GM12878 (cell line): ENCODE measurements around the gene RAMACL. TPM values are rescaled to one million over a fixed set of nuclear protein-coding genes. Genes with fewer than 3 reads are reported as not detected.

Experiments used
- ATAC-seq: fragments of 200-7000 bp; cut with Tn5 transposase; 3 replicates; pipeline ENCODE4 v1.9.1; 2020; ENCODE audit warnings: mild to moderate bottlenecking, moderate library complexity
- BruUV-seq: library from RNA; stranded (reverse); fragments of 400-500 nt; replicated peaks from 2 replicates; lab custom pipeline; 2021; lab: Mats Ljungman, UMichigan
- CTCF ChIA-PET: fragments of 300-600 bp; sonication (Branson Sonifier 250); formaldehyde crosslinking; extraction: SDS; loops from one replicate; lab custom pipeline; 2021; ENCODE audit warnings: inconsistent platforms; lab: Yijun Ruan, JAX
- POLR2A ChIA-PET: fragments of 350-600 bp; formaldehyde crosslinking; extraction: SDS; loops from one replicate; lab custom pipeline; 2021; ENCODE audit warnings: inconsistent platforms; lab: Charles Lee
- RAD21 ChIA-PET: fragments of 300-600 bp; sonication (Branson Sonifier 250); formaldehyde crosslinking; loops from one replicate; lab custom pipeline; 2023; ENCODE audit warnings: antibody characterized with exemption; ENCODE audit not compliant: unreplicated experiment; lab: Charles Lee
- SMC1A ChIA-PET: fragments of 300-600 bp; sonication (Branson Sonifier 250); formaldehyde crosslinking; loops from one replicate; lab custom pipeline; 2023; ENCODE audit not compliant: unreplicated experiment, uncharacterized antibody; lab: Charles Lee
- DNase-seq: peaks from one replicate; pipeline ENCODE4 v3.0.0-alpha.2; 2011; ENCODE audit warnings: low read depth, low spot score
- FAIRE-seq: peaks from 3 replicates; lab custom pipeline; 2011; peaks lifted over from hg19 to GRCh38; lab: Jason Lieb, UNC
- H2AFZ ChIP-seq: 2 replicates; pipeline ENCODE4 v1.6.0; 2011; ENCODE audit warnings: low read depth, low read length, control low read depth; ENCODE audit not compliant: control insufficient read depth
- H3K27ac ChIP-seq: 2 replicates; pipeline ENCODE4 v1.5.1; 2011; ENCODE audit warnings: control low read depth; ENCODE audit not compliant: control insufficient read depth, insufficient read depth
- H3K27me3 ChIP-seq, 2 experiments: replicated peaks in 1 of 2; 2 replicates each; pipeline versions ENCODE4 v1.6.0 to v1.6.1; 2011; ENCODE audit warnings: low read length in 1 of 2; ENCODE audit not compliant: control insufficient read depth in 2 of 2, insufficient read depth in 2 of 2
- H3K36me3 ChIP-seq, 2 experiments: 2 replicates each; pipeline ENCODE4 v1.5.1; 2011; ENCODE audit warnings: low read length in 1 of 2; ENCODE audit not compliant: control insufficient read depth in 2 of 2, insufficient read depth in 2 of 2
- H3K4me1 ChIP-seq: 2 replicates; pipeline ENCODE4 v1.6.1; 2011; ENCODE audit warnings: mild to moderate bottlenecking, low read length, moderate library complexity, mixed read lengths; ENCODE audit not compliant: control insufficient read depth, insufficient read depth
- H3K4me2 ChIP-seq: 2 replicates; pipeline ENCODE4 v1.6.0; 2011; ENCODE audit warnings: control low read depth; ENCODE audit not compliant: control insufficient read depth, insufficient read depth
- H3K4me3 ChIP-seq: fragments of 200-600 bp; sonication (generic); 2 replicates; pipeline ENCODE4 v1.5.1; 2016
- H3K79me2 ChIP-seq: 2 replicates; pipeline ENCODE4 v1.6.0; 2011; ENCODE audit warnings: low read length; ENCODE audit not compliant: control insufficient read depth, insufficient read depth
- H3K9ac ChIP-seq: 2 replicates; pipeline ENCODE4 v1.8.0; 2011; ENCODE audit warnings: low read length, control low read depth, mixed read lengths; ENCODE audit not compliant: control insufficient read depth, insufficient read depth
- H3K9me3 ChIP-seq: replicated peaks from 3 replicates; pipeline ENCODE4 v1.5.1; 2011; ENCODE audit warnings: mild to moderate bottlenecking, low read length; ENCODE audit not compliant: control insufficient read depth, insufficient read depth
- H4K20me1 ChIP-seq: 2 replicates; pipeline ENCODE4 v1.6.0; 2011; ENCODE audit not compliant: control insufficient read depth, insufficient read depth
- BACH1 ChIP-seq: fragments of 450-650 bp; IDR thresholded peaks from 2 replicates; pipeline ENCODE4 v1.6.1; 2017; ENCODE audit warnings: mild to moderate bottlenecking, borderline replicate concordance
- BHLHE40 ChIP-seq, 2 experiments: fragments of 450-650 bp in 1 of 2; IDR thresholded peaks; 2 replicates each; pipeline ENCODE4 v1.6.1; 2011 to 2017; ENCODE audit warnings: low read depth in 2 of 2, borderline replicate concordance in 1 of 2, improper control_type of control experiment in 1 of 2, low read length in 1 of 2, mild to moderate bottlenecking in 1 of 2
- CREB1 ChIP-seq: IDR thresholded peaks from 2 replicates; pipeline ENCODE4 v1.6.1; 2012; ENCODE audit warnings: low read depth, mild to moderate bottlenecking, inconsistent platforms
- CREM ChIP-seq: IDR thresholded peaks from 2 replicates; pipeline ENCODE4 v1.6.1; 2014; ENCODE audit warnings: antibody characterized with exemption, low read depth
- DPF2 ChIP-seq: fragments of 450-650 bp; IDR thresholded peaks from 2 replicates; pipeline ENCODE4 v1.6.1; 2017; ENCODE audit warnings: mild to moderate bottlenecking
- EED ChIP-seq: sonication (generic); IDR thresholded peaks from 2 replicates; pipeline ENCODE4 v1.6.1; 2016; ENCODE audit warnings: antibody characterized with exemption, low read depth
- EGR1 ChIP-seq, 2 experiments: IDR thresholded peaks; 1 replicate in 1 of 2; 2 replicates in 1 of 2; pipeline ENCODE4 v1.6.1; 2011 to 2012; ENCODE audit warnings: low read depth in 2 of 2, low read length in 2 of 2, borderline replicate concordance in 1 of 2, mild to moderate bottlenecking in 1 of 2, moderate library complexity in 1 of 2
- HDGF ChIP-seq: fragments of 450-650 bp; IDR thresholded peaks from 2 replicates; pipeline ENCODE4 v1.6.1; 2016; ENCODE audit warnings: antibody characterized with exemption
- IKZF1 ChIP-seq: fragments of 450-650 bp; conservative IDR thresholded peaks from 2 replicates; pipeline ENCODE4 v1.6.1; 2017; ENCODE audit warnings: antibody characterized with exemption, mild to moderate bottlenecking
- KLF5 ChIP-seq: fragments of 450-650 bp; IDR thresholded peaks from 2 replicates; pipeline ENCODE4 v1.6.1; 2014; ENCODE audit warnings: mild to moderate bottlenecking; ENCODE audit not compliant: partially characterized antibody
- NR2F1 ChIP-seq: fragments of 450-650 bp; conservative IDR thresholded peaks from 2 replicates; pipeline ENCODE4 v1.6.1; 2017; ENCODE audit warnings: mild to moderate bottlenecking
- POLR2A ChIP-seq: IDR thresholded peaks from 2 replicates; pipeline ENCODE4 v1.6.1; 2011; ENCODE audit warnings: low read depth, mild to moderate bottlenecking, low read length
- SIN3A ChIP-seq: IDR thresholded peaks from 2 replicates; pipeline ENCODE4 v1.6.1; 2012; ENCODE audit warnings: low read depth, low read length, improper control_type of control experiment
- TAF1 ChIP-seq: IDR thresholded peaks from 2 replicates; pipeline ENCODE4 v1.6.1; 2011; ENCODE audit warnings: mild to moderate bottlenecking, low read depth, low read length, borderline replicate concordance
- TCF12 ChIP-seq: IDR thresholded peaks from 2 replicates; pipeline ENCODE4 v1.6.1; 2011; ENCODE audit warnings: low read depth, mild to moderate bottlenecking, low read length
- YBX1 ChIP-seq: fragments of 450-650 bp; IDR thresholded peaks from 2 replicates; pipeline ENCODE4 v1.6.1; 2016; ENCODE audit warnings: antibody characterized with exemption
- ZBTB11 ChIP-seq: fragments of 450-650 bp; formaldehyde crosslinking; IDR thresholded peaks from 2 replicates; pipeline ENCODE4 v1.5.0; 2022; ENCODE audit warnings: mild to moderate bottlenecking, missing genetic modification characterization
- WGBS: methylation state at CpG from one replicate; pipeline ENCODE4 v1.1.6; 2016; ENCODE audit warnings: low lambda C conversion rate; ENCODE audit not compliant: insufficient replicate concordance, insufficient coverage; ENCODE audit errors: missing lambda C conversion rate; 5-methylcytosine and 5-hydroxymethylcytosine counted together
- in situ Hi-C: fragments of 300-500 bp; cut with MboI; formaldehyde crosslinking; loops from 9 replicates; pipeline ENCODE4 v1.14.3; 2018; ENCODE audit warnings: mixed read lengths
- intact Hi-C: fragments of 100-400 bp; cut with micrococcal nuclease; formaldehyde crosslinking; loops from one replicate; pipeline ENCODE4 v1.14.2; 2022; ENCODE audit not compliant: unreplicated experiment
- polyA plus RNA-seq, 11 experiments: library from polyadenylated mRNA; depleted of rRNA in 4 of 11; unstranded in 6 of 11; stranded (reverse) in 5 of 11; fragments of >200 nt; fragmentation: Nextera tagmentation in 4 of 11; fragmentation: Illumina TruSeq in 1 of 11; extraction: Ambion mirVana in 4 of 11; extraction: Trizol in 1 of 11; gene quantifications; 1 replicate in 1 of 11; 2 replicates in 10 of 11; pipeline versions ENCODE4 v1.2.1 to v1.2.3, GENCODE V29; 2011 to 2016; ENCODE audit warnings: inconsistent platforms in 2 of 11, missing spikeins in 2 of 11, low read depth in 1 of 11
- total RNA-seq, 4 experiments: library from RNA; depleted of rRNA in 3 of 4; stranded (reverse); fragments of >200 nt in 3 of 4; fragmentation: Illumina TruSeq in 1 of 4; extraction: Trizol in 1 of 4; gene quantifications; 2 replicates each; pipeline versions ENCODE4 v1.2.1 to v1.2.3, GENCODE V29; 2013 to 2021
- TF ChIP-seq, protein P1 (sequence below): fragments of 450-650 bp; conservative IDR thresholded peaks from 2 replicates; pipeline ENCODE4 v1.6.1; 2017; ENCODE audit warnings: mild to moderate bottlenecking, moderate library complexity

Gene RAMACL
- total and polyA plus RNA-seq, 10 of the 15 experiments (the other 5 are each of a cell fraction or from before 2014, with no cell fraction given): 0.09 to 1.3 (median 0.31) TPM; not detected in 1

GRCh38 chr6:166627033-166627874, 40.8 kb upstream of the RAMACL start, which contains the start of gene RPS6KA2:
TSS of gene RPS6KA2 (minus strand) at chr6:166627251. CDS start at chr6:166627019, 232 bp downstream.
- peak within 1 kb of the TSS; percentile 78 for H2AFZ ChIP-seq
- RAD21 ChIA-PET: interaction anchor here (0.6 to 1.0 kb wide), 5 partner anchors 28 to 158 kb away, joined by 3 to 8 read pairs (median 4); no protein-coding TSS in a partner anchor
- CTCF ChIA-PET: interaction anchor here (1.0 kb wide), 1 partner anchor 226 kb away, joined by 3 read pairs; no protein-coding TSS in a partner anchor
- peaks cover 17% of the 10 kb centered on the region for H3K4me1 ChIP-seq
- intact Hi-C loops: loop anchor here (2.0 kb wide), 1 partner anchor 38 kb away; no protein-coding TSS in a partner anchor
- BruUV-seq: no TSS peak
- POLR2A ChIA-PET: interaction anchor here (0.5 to 1.0 kb wide), 4 partner anchors 13 to 590 kb away, joined by 3 read pairs; partner anchors contain the start of gene RAMACL
- in situ Hi-C loops: no loop called here
- H3K9me3 ChIP-seq: no peaks in the 10 kb centered on the region
- peak within 1 kb of the TSS; percentile 54; the same call in 1 of the 2 replicates for H3K9ac ChIP-seq
- peaks cover 3 to 6% of the 10 kb centered on the region in 2 experiments; a peak in 2 of 4 replicates for H3K27me3 ChIP-seq
- H3K4me3 ChIP-seq: peak within 1 kb of the TSS; percentile 86
- ATAC-seq: peak; percentile 97
- DNase-seq: peak; percentile 93
- H3K27ac ChIP-seq: peak within 1 kb of the TSS; percentile 42
- no peaks in the 10 kb centered on the region for H3K36me3 ChIP-seq
- FAIRE-seq: peak; percentile 98
- H3K4me2 ChIP-seq: peak within 1 kb of the TSS; percentile 97
- SMC1A ChIA-PET: no interaction called here
- H3K79me2 ChIP-seq: no peaks in the 10 kb centered on the region; the same call in 1 of the 2 replicates
- no peaks in the 10 kb centered on the region for H4K20me1 ChIP-seq
- WGBS: 2% methylated on average over 61 of the region's 87 CpGs
- TF ChIP-seq CREB1: 0 out of 2 replicates have a peak, but pooled peaks have one; percentile 59
- no peak for TF ChIP-seq YBX1
- TF ChIP-seq NR2F1: peak; percentile 46; the same call in 1 of the 2 replicates
- TF ChIP-seq POLR2A: peak; percentile 71
- TF ChIP-seq CREM: peak; percentile 33; the same call in 1 of the 2 replicates
- peak; percentile 85; the same call in 1 of the 2 replicates for TF ChIP-seq TCF12
- peak; percentile 99 for TF ChIP-seq HDGF
- 0 out of 2 replicates have a peak, but pooled peaks have one; percentile 46 for TF ChIP-seq BACH1
- TF ChIP-seq SIN3A: no peak
- TF ChIP-seq KLF5: no peak
- peak; percentile 65; the same call in 1 of the 2 replicates for TF ChIP-seq TAF1
- peak; percentile 42 for TF ChIP-seq DPF2
- no peak for TF ChIP-seq EED
- TF ChIP-seq ZBTB11 (CRISPR knock-in tag): no peak
- 0 out of 3 replicates have a peak, but pooled peaks of 1 of the 2 experiments have one; percentile 57 for TF ChIP-seq EGR1 (IDR thresholded peaks at IDR 0.05; ENCODE audit: borderline replicate concordance in 1 of 2, low read depth in 2 of 2, low read length in 2 of 2)
- TF ChIP-seq, protein P1, sequence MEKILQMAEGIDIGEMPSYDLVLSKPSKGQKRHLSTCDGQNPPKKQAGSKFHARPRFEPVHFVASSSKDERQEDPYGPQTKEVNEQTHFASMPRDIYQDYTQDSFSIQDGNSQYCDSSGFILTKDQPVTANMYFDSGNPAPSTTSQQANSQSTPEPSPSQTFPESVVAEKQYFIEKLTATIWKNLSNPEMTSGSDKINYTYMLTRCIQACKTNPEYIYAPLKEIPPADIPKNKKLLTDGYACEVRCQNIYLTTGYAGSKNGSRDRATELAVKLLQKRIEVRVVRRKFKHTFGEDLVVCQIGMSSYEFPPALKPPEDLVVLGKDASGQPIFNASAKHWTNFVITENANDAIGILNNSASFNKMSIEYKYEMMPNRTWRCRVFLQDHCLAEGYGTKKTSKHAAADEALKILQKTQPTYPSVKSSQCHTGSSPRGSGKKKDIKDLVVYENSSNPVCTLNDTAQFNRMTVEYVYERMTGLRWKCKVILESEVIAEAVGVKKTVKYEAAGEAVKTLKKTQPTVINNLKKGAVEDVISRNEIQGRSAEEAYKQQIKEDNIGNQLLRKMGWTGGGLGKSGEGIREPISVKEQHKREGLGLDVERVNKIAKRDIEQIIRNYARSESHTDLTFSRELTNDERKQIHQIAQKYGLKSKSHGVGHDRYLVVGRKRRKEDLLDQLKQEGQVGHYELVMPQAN: no peak
- TF ChIP-seq BHLHE40 (IDR thresholded peaks at IDR 0.05; ENCODE audit: borderline replicate concordance in 1 of 2, low read depth in 2 of 2, low read length in 1 of 2): peak; percentile 1 to 53; a peak in 2 of 4 replicates
- peak; percentile 43 for TF ChIP-seq IKZF1
